ENCODE measurements around the gene NLRP7.
"Not testable (repeated sequence)": the region's sequence is repeated elsewhere in the genome, so short reads cannot be mapped to it uniquely, and the experiment has no call there.

NLRP7 gene

DNA sequence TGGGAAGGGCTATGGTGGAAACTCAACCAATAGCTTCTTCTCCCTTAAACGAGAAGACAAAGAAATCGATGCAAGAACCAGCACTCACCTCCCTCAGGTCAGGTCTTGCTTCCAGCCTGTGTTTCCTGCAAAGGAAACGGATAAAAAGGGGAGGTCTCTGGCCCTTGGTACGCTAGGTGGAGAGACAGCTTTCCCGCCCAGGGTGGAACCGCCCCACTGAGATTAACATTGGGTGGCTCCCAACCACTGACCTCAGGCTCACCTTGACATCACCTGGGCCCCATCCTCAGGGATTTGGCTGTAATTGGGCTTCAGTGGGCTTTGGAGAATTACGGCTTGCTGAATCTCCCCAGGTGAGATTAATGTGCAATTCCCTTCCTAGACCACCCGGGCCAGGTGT is at the start of gene NLRP7:
Gene NLRP7 (minus strand): TSS at position 150 of the 400 bp plus-strand sequence.
- TF ChIP-seq, protein P1, sequence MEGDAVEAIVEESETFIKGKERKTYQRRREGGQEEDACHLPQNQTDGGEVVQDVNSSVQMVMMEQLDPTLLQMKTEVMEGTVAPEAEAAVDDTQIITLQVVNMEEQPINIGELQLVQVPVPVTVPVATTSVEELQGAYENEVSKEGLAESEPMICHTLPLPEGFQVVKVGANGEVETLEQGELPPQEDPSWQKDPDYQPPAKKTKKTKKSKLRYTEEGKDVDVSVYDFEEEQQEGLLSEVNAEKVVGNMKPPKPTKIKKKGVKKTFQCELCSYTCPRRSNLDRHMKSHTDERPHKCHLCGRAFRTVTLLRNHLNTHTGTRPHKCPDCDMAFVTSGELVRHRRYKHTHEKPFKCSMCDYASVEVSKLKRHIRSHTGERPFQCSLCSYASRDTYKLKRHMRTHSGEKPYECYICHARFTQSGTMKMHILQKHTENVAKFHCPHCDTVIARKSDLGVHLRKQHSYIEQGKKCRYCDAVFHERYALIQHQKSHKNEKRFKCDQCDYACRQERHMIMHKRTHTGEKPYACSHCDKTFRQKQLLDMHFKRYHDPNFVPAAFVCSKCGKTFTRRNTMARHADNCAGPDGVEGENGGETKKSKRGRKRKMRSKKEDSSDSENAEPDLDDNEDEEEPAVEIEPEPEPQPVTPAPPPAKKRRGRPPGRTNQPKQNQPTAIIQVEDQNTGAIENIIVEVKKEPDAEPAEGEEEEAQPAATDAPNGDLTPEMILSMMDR (IDR thresholded peaks at IDR 0.05; ENCODE audit: low read length, missing control alignments), result no peak
- H3K4me3 ChIP-seq (replicated peaks; ENCODE audit: low read depth, low read length), result no peak within 1 kb of the TSS
- DNase-seq (ENCODE audit: low read depth), result no peak

DNA sequence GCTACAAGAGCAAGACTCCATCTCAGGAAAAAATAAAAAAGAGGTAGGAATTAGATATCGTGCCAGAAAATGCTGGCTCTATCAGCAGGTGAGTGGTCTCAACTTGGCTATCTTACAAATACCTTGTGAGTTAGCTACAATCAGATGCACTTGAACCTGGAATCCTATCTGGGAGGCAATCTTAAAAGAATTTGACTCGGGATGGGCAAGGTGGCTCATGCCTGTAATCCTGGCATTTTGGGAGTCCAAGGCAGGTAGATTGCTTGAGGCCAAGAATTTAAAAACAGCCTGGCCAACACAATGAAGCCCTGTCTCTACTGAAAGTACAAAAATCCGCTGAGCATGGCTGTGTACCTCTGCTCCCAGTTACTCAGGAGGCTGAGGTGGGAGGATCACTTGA is 48.2 kb upstream of the NLRP7 start:
- H3K4me3 ChIP-seq (replicated peaks; ENCODE audit: low read depth, low read length), result no peak overlapping the region
- DNase-seq (ENCODE audit: low read depth), result no peak
- TF ChIP-seq, protein P1 (IDR thresholded peaks at IDR 0.05; ENCODE audit: low read length, missing control alignments), result no peak

GRCh38 chr19:54989531-54989930 is 42.2 kb upstream of the NLRP7 start:
- not testable (repeated sequence) for DNase-seq (ENCODE audit: low read depth); H3K4me3 ChIP-seq (replicated peaks; ENCODE audit: low read depth, low read length)

DNA sequence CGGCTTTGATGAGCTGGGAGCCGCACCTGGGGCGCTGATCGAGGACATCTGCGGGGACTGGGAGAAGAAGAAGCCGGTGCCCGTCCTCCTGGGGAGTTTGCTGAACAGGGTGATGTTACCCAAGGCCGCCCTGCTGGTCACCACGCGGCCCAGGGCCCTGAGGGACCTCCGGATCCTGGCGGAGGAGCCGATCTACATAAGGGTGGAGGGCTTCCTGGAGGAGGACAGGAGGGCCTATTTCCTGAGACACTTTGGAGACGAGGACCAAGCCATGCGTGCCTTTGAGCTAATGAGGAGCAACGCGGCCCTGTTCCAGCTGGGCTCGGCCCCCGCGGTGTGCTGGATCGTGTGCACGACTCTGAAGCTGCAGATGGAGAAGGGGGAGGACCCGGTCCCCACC is 35.2 kb upstream of the NLRP7 start:
- not testable (repeated sequence) for DNase-seq (ENCODE audit: low read depth); H3K4me3 ChIP-seq (replicated peaks; ENCODE audit: low read depth, low read length)

- H3K4me3 ChIP-seq (replicated peaks; ENCODE audit: low read depth, low read length); DNase-seq (ENCODE audit: low read depth): not testable (repeated sequence)
These were observed 26.1 kb upstream of the NLRP7 start for GRCh38 chr19:54973229-54974090.

DNA sequence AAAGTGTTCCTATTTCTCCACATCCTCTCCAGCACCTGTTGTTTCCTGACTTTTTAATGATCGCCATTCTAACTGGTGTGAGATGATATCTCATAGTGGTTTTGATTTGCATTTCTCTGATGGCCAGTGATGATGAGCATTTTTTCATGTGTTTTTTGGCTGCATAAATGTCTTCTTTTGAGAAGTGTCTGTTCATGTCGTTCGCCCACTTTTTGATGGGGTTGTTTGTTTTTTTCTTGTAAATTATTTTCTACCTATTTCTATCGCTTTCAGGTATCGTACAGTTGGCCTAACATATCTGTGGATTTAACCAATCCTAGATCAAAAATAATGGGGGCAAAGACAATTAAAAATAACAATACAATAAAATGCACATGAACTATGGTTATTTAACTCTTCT is 24.1 kb upstream of the NLRP7 start:
- not testable (repeated sequence) for H3K4me3 ChIP-seq (replicated peaks; ENCODE audit: low read depth, low read length)

DNA sequence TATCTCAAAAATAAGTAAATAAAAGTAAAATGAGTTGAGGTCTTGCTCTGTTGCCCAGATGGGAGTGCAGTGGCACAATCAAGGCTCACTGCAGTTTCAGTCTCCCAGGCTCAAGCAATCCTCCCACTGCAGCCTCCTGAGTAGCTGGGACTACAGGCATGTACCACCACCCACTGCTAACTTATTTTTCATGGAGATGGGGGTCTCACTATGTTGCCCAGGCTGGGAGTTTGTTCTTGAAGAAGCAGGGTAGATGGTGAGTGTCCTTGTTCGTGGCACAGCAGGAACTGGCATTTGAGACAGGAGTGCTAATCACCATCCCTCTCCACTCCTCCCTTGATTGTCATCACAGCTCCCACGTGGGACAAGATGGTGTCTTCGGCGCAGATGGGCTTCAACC is 22.3 kb upstream of the NLRP7 start:
- DNase-seq (ENCODE audit: low read depth), result no peak
- H3K4me3 ChIP-seq (replicated peaks; ENCODE audit: low read depth, low read length), result no peak overlapping the region
- TF ChIP-seq, protein P1 (IDR thresholded peaks at IDR 0.05; ENCODE audit: low read length, missing control alignments), result no peak

More for the DNA sequence above, 24.1 kb upstream of the NLRP7 start:
- not testable (repeated sequence) for DNase-seq (ENCODE audit: low read depth)

- H3K4me3 ChIP-seq (replicated peaks; ENCODE audit: low read depth, low read length), result no peak overlapping the region
- DNase-seq (ENCODE audit: low read depth), result no peak
- TF ChIP-seq, protein P1 (IDR thresholded peaks at IDR 0.05; ENCODE audit: low read length, missing control alignments), result no peak
These were observed 20.3 kb upstream of the NLRP7 start for GRCh38 chr19:54967611-54968010.

DNA sequence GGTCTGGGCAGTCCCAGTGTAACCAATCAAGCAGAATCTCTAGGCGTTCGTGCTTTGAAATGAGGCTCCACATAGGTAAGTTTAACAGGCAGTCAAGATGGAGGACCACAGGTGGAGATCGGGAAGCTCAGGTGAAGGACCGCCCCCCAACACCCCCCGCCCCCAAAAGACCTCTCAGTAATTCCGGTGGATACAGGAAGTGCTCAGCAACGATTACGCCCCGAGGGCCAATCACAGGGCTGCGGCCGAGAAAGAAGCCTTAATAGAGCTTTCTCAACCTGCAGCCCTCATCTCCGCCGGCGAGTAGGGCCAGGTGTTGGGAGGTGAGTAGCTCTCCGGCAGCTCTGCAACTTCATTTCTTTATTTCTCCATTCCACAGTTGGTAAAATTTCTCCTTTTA is 17.7 kb upstream of the NLRP7 start:
- H3K4me3 ChIP-seq (replicated peaks; ENCODE audit: low read depth, low read length); DNase-seq (ENCODE audit: low read depth): not testable (repeated sequence)

GRCh38 chr19:54959840-54960239 is 12.5 kb upstream of the NLRP7 start:
- no peak overlapping the region for H3K4me3 ChIP-seq (replicated peaks; ENCODE audit: low read depth, low read length)
- no peak for DNase-seq (ENCODE audit: low read depth)
- TF ChIP-seq, protein P1 (IDR thresholded peaks at IDR 0.05; ENCODE audit: low read length, missing control alignments), result no peak
